Urothelium cell line (cell line): ENCODE results near the gene LTBP2.
A peak's percentile ranks its signal among the peaks of the same experiment; 100 is the strongest.

ENCODE experiments used
- DNase-seq: peaks from one replicate; pipeline ENCODE4 v3.0.0; 2011; ENCODE audit warnings: low spot score, mixed read lengths
- FAIRE-seq: peaks from 2 replicates; lab custom pipeline; 2011; peaks lifted over from hg19 to GRCh38; lab: Jason Lieb, UNC

LTBP2 gene

GRCh38 chr14:74614508-74615495 lies 2.8 kb upstream of the LTBP2 start:
- peak; percentile 46 for FAIRE-seq
- DNase-seq = no peak

GRCh38 chr14:74613211-74613914 lies 1.3 kb upstream of the LTBP2 start:
- no peak for FAIRE-seq
- no peak for DNase-seq

GRCh38 chr14:74612350-74613021 lies 449 bp upstream of the LTBP2 start:
- DNase-seq = peak; percentile 80
- no peak for FAIRE-seq

GRCh38 chr14:74610866-74611649 lies 979 bp downstream of the LTBP2 start:
- DNase-seq = no peak
- FAIRE-seq = no peak

- no peak for DNase-seq
- FAIRE-seq = peak; percentile 68
Measured at GRCh38 chr14:74610199-74610865, 1.7 kb downstream of the LTBP2 start.

GRCh38 chr14:74609721-74610120 lies 2.3 kb downstream of the LTBP2 start:
- DNase-seq (no peak), FAIRE-seq (peak; percentile 42)

- DNase-seq (peak; percentile 81), FAIRE-seq (peak; percentile 93)
Measured at GRCh38 chr14:74608959-74609611, 3.0 kb downstream of the LTBP2 start.

- DNase-seq = no peak
- no peak for FAIRE-seq
Measured at GRCh38 chr14:74606727-74607126, 5.3 kb downstream of the LTBP2 start.

- no peak for FAIRE-seq
- DNase-seq = no peak
Measured at GRCh38 chr14:74605531-74606223, 6.4 kb downstream of the LTBP2 start.

GRCh38 chr14:74604911-74605310 lies 7.1 kb downstream of the LTBP2 start:
- no peak for FAIRE-seq
- no peak for DNase-seq

- no peak for FAIRE-seq
Measured at GRCh38 chr14:74604157-74604556, 7.9 kb downstream of the LTBP2 start.

GRCh38 chr14:74601982-74602381 lies 10.1 kb downstream of the LTBP2 start:
- FAIRE-seq (peak; percentile 56), DNase-seq (no peak)

More at GRCh38 chr14:74604157-74604556, 7.9 kb downstream of the LTBP2 start:
- DNase-seq = no peak

GRCh38 chr14:74599946-74600345 lies 12.1 kb downstream of the LTBP2 start:
- no peak for DNase-seq
- no peak for FAIRE-seq

GRCh38 chr14:74599321-74599761 lies 12.7 kb downstream of the LTBP2 start:
- no peak for DNase-seq
- FAIRE-seq = no peak

- no peak for DNase-seq
- FAIRE-seq = no peak
Measured at GRCh38 chr14:74596741-74597450, 15.1 kb downstream of the LTBP2 start.

- FAIRE-seq (peak; percentile 5), DNase-seq (no peak)
Measured at GRCh38 chr14:74595006-74595735, 16.9 kb downstream of the LTBP2 start.

- DNase-seq = no peak
- no peak for FAIRE-seq
Measured at GRCh38 chr14:74594606-74595005, 17.4 kb downstream of the LTBP2 start.
